ENCODE measurements around the gene PTPRN2.

The PTPRN2 gene

DNA sequence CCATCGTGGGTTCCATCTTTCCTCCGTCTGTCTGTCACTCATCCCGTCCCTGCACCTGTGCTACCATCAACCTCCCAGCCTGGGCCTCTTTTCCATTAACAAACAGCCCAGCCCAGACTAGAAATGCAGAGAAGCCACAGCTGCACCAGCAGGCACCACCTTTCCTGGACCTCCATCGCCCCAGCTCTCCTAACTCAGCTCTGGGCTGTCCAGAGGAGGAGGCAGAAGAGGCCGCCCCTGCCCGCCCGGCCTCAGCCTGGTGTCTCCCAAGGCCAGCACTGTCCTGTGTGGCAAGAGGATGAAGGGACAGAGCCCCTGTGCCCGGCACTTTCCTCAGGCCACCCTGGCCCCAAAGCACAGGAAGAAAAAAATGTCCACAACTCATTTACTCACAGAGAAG is 225.6 kb downstream of the PTPRN2 start:
- TF ChIP-seq, protein P1, sequence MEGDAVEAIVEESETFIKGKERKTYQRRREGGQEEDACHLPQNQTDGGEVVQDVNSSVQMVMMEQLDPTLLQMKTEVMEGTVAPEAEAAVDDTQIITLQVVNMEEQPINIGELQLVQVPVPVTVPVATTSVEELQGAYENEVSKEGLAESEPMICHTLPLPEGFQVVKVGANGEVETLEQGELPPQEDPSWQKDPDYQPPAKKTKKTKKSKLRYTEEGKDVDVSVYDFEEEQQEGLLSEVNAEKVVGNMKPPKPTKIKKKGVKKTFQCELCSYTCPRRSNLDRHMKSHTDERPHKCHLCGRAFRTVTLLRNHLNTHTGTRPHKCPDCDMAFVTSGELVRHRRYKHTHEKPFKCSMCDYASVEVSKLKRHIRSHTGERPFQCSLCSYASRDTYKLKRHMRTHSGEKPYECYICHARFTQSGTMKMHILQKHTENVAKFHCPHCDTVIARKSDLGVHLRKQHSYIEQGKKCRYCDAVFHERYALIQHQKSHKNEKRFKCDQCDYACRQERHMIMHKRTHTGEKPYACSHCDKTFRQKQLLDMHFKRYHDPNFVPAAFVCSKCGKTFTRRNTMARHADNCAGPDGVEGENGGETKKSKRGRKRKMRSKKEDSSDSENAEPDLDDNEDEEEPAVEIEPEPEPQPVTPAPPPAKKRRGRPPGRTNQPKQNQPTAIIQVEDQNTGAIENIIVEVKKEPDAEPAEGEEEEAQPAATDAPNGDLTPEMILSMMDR (IDR thresholded peaks at IDR 0.05; ENCODE audit: borderline replicate concordance, insufficient read depth, low read depth, low read length), result no peak
- H3K4me3 ChIP-seq (ENCODE audit: low read depth, low read length), result no peak overlapping the region

DNA sequence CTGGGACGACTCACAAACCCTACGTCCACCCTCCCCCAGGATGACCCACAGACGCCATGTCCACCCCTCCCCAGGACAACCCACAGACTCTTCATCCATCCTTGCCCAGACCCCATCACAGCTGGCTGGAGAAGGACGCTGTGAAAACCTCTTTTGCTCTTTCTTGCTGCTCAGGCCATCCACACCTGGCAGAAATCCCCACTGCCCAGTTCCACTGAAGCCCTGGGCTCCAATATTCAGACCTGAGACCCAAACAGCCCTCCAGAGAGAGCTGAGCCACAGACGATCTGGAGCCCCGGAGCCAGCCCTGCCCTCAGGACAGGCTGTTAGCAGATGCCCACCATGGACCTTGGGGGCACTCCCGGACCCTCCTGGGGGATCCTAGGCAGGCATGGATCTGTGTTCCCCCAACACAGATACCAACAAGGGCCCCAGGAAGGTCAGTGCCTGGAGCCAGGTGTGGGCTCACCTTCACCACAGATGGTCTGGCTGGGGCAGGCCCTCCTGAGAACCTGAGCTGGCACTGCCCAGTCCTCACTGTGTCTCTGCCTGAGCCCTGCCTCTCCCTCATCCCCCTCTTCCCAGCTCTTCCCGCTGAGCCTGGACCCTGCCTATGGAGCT is 226.2 kb downstream of the PTPRN2 start:
- TF ChIP-seq, protein P1 (IDR thresholded peaks at IDR 0.05; ENCODE audit: borderline replicate concordance, insufficient read depth, low read depth, low read length), result no peak
- no peak overlapping the region for H3K4me3 ChIP-seq (ENCODE audit: low read depth, low read length)

GRCh38 chr7:158358926-158359645 is 228.5 kb downstream of the PTPRN2 start:
- TF ChIP-seq, protein P1 (IDR thresholded peaks at IDR 0.05; ENCODE audit: borderline replicate concordance, insufficient read depth, low read depth, low read length), result no peak
- H3K4me3 ChIP-seq (ENCODE audit: low read depth, low read length), result no peak overlapping the region

DNA sequence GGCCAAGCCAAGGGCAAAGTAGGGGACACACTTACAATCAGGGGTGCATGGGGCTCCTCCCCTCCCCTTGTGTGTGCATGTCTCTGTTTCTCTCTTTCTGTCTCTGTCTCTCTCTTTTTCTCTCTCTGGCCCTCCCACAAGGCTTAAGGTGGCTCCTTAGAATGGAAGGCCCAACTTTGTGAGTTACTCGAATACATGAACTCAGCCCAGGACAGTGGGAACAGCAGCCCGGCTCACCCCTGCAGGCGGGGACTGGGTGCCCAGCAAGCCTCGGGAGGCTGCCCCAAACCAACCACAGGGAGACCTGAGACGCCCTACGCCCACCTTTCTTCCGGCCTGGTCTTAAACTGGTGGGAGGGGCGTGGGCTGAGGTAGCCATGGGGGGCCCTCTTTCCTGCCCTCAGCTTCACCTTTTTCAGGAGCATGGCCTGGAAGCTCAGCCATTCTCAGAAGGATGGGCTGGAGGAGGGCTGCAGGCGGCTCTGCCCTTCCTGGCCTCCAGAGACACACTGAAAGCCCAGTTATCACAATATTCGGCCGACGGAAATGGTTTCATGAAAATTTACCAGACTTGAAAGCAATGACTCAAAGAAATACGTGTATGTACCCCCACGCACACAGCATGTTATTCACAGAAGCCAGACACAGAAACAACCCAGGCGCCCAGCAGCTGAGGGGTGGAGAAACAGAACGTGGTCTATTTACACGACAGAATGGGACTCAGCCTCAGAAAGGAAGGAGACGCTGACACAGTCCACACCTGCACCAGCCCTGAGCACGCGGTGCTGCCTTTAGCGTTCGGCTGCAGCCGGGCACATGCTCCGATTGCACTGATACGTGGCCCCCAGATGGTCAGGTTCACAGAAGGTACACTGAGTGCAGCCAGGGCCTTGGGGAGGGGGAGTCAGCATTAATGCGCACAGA is 229.5 kb downstream of the PTPRN2 start:
- TF ChIP-seq, protein P1 (IDR thresholded peaks at IDR 0.05; ENCODE audit: borderline replicate concordance, insufficient read depth, low read depth, low read length), result no peak
- no peak overlapping the region for H3K4me3 ChIP-seq (ENCODE audit: low read depth, low read length)

DNA sequence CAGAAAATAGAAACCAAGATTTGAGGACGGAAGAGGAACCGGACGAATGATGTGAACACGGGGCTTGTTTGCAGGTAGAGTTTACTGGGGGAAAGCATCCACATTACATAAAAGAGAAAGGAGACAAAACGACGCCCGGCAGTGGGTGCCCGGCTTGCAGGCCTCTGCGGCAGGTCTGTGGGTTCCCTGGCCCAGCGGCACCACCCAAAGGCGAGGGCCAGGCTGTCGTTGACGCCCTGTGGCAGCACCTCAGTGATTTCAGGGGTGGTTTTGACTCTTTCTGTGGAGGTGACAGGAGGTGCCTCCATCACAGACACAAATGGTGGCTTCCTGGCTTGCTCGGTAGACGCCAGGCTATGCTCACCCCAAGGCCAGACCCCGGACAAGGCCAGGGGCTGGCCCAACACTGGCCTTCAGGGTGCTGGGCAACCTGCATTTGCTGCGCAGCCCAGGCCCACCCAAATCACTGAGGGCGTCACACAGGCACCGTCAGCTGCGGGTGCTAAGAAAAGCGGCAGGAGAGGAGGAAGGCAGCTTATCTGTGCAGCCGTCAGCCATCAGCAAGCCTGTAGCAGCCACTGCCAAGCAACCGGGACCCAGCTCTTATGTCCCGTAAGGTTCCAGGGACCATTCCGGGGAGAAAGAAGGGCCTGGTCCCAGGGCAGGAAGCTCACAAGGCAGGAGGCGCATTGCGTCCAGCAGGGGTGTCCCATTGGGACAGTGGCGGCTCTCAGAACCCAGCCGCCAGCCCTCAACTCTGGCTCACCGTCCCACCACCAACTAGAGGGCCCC is 230.3 kb downstream of the PTPRN2 start:
- no peak overlapping the region for H3K4me3 ChIP-seq (ENCODE audit: low read depth, low read length)
- TF ChIP-seq, protein P1 (IDR thresholded peaks at IDR 0.05; ENCODE audit: borderline replicate concordance, insufficient read depth, low read depth, low read length), result no peak

GRCh38 chr7:158356454-158356853 is 231.2 kb downstream of the PTPRN2 start:
- TF ChIP-seq, protein P1 (IDR thresholded peaks at IDR 0.05; ENCODE audit: borderline replicate concordance, insufficient read depth, low read depth, low read length), result no peak

More at GRCh38 chr7:158356454-158356853, 231.2 kb downstream of the PTPRN2 start:
- H3K4me3 ChIP-seq (ENCODE audit: low read depth, low read length), result no peak overlapping the region
